ENCODE data around the gene CDH12.
A peak's percentile ranks its signal among the peaks of the same experiment; 100 is the strongest.

DNA sequence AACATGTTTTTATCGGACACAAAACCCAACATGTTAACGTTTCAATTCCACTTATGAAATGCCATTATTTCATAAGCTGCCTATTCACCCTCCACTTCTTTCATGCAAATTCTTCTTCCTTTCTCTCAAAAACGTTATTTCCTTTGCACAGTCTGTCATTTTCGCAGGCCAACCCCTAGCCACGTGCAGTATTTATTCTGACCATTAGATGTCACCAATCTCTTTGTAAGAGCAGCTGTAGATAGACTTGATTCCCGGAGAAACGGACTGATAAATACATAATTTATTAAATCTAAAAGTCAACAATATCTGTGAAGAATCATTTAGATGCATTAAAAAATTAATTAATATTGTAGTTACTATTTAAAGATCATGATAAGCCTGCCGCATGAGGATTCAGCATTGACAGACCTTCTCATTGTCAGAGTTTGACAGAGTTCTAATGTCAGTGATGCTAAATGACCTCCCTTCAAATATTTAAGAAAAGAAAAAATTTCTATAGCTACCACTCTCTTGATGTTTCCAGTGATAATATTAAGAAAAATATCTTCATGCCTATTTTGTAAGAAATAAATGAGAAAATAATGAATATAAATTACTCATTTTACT is 933.6 kb downstream of the CDH12 start:
- no peak for TF ChIP-seq ESRRA (IDR thresholded peaks at IDR 0.05; ENCODE audit: borderline replicate concordance, low read length)
- TF ChIP-seq, protein P1, sequence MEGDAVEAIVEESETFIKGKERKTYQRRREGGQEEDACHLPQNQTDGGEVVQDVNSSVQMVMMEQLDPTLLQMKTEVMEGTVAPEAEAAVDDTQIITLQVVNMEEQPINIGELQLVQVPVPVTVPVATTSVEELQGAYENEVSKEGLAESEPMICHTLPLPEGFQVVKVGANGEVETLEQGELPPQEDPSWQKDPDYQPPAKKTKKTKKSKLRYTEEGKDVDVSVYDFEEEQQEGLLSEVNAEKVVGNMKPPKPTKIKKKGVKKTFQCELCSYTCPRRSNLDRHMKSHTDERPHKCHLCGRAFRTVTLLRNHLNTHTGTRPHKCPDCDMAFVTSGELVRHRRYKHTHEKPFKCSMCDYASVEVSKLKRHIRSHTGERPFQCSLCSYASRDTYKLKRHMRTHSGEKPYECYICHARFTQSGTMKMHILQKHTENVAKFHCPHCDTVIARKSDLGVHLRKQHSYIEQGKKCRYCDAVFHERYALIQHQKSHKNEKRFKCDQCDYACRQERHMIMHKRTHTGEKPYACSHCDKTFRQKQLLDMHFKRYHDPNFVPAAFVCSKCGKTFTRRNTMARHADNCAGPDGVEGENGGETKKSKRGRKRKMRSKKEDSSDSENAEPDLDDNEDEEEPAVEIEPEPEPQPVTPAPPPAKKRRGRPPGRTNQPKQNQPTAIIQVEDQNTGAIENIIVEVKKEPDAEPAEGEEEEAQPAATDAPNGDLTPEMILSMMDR (IDR thresholded peaks at IDR 0.05) = peak; percentile 55
- TF ChIP-seq, protein P2, sequence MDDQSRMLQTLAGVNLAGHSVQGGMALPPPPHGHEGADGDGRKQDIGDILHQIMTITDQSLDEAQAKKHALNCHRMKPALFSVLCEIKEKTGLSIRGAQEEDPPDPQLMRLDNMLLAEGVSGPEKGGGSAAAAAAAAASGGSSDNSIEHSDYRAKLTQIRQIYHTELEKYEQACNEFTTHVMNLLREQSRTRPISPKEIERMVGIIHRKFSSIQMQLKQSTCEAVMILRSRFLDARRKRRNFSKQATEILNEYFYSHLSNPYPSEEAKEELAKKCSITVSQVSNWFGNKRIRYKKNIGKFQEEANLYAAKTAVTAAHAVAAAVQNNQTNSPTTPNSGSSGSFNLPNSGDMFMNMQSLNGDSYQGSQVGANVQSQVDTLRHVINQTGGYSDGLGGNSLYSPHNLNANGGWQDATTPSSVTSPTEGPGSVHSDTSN (IDR thresholded peaks at IDR 0.05) = no peak
- no peak for TF ChIP-seq POLR2AphosphoS2 (conservative IDR thresholded peaks at IDR 0.05; ENCODE audit: low read length)
- TF ChIP-seq RAD21 (conservative IDR thresholded peaks at IDR 0.05 in 1 of 2, IDR thresholded peaks at IDR 0.05 in 1 of 2) = peak; percentile 53 to 64; a peak in 4 of 5 replicates
- no peak for TF ChIP-seq RFX5 (IDR thresholded peaks at IDR 0.05)
- TF ChIP-seq, protein P3, sequence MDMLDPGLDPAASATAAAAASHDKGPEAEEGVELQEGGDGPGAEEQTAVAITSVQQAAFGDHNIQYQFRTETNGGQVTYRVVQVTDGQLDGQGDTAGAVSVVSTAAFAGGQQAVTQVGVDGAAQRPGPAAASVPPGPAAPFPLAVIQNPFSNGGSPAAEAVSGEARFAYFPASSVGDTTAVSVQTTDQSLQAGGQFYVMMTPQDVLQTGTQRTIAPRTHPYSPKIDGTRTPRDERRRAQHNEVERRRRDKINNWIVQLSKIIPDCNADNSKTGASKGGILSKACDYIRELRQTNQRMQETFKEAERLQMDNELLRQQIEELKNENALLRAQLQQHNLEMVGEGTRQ (IDR thresholded peaks at IDR 0.05) = no peak
- no peak for TF ChIP-seq RCOR1 (IDR thresholded peaks at IDR 0.05; ENCODE audit: low read depth, low read length)
- no peak for TF ChIP-seq TP53 (CRISPR knock-in tag; IDR thresholded peaks at IDR 0.05)
- TF ChIP-seq EHF (CRISPR knock-in tag; IDR thresholded peaks at IDR 0.05) = no peak
- TF ChIP-seq, protein P4, sequence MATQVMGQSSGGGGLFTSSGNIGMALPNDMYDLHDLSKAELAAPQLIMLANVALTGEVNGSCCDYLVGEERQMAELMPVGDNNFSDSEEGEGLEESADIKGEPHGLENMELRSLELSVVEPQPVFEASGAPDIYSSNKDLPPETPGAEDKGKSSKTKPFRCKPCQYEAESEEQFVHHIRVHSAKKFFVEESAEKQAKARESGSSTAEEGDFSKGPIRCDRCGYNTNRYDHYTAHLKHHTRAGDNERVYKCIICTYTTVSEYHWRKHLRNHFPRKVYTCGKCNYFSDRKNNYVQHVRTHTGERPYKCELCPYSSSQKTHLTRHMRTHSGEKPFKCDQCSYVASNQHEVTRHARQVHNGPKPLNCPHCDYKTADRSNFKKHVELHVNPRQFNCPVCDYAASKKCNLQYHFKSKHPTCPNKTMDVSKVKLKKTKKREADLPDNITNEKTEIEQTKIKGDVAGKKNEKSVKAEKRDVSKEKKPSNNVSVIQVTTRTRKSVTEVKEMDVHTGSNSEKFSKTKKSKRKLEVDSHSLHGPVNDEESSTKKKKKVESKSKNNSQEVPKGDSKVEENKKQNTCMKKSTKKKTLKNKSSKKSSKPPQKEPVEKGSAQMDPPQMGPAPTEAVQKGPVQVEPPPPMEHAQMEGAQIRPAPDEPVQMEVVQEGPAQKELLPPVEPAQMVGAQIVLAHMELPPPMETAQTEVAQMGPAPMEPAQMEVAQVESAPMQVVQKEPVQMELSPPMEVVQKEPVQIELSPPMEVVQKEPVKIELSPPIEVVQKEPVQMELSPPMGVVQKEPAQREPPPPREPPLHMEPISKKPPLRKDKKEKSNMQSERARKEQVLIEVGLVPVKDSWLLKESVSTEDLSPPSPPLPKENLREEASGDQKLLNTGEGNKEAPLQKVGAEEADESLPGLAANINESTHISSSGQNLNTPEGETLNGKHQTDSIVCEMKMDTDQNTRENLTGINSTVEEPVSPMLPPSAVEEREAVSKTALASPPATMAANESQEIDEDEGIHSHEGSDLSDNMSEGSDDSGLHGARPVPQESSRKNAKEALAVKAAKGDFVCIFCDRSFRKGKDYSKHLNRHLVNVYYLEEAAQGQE (IDR thresholded peaks at IDR 0.05) = no peak
- no peak for TF ChIP-seq POLR2A (IDR thresholded peaks at IDR 0.05; ENCODE audit: low read length)
